Activated CD4-positive, alpha-beta T cell treated with anti-CD3 and anti-CD28 coated beads for 1 hour (primary cell): ENCODE results near the gene IQCH.
"Not testable (repeated sequence)": the region's sequence is repeated elsewhere in the genome, so short reads cannot be mapped to it uniquely, and the experiment has no call there.

Source experiments
- DNase-seq: peaks from one replicate; pipeline ENCODE4 v3.0.0-alpha.2; 2020

The IQCH gene

DNA sequence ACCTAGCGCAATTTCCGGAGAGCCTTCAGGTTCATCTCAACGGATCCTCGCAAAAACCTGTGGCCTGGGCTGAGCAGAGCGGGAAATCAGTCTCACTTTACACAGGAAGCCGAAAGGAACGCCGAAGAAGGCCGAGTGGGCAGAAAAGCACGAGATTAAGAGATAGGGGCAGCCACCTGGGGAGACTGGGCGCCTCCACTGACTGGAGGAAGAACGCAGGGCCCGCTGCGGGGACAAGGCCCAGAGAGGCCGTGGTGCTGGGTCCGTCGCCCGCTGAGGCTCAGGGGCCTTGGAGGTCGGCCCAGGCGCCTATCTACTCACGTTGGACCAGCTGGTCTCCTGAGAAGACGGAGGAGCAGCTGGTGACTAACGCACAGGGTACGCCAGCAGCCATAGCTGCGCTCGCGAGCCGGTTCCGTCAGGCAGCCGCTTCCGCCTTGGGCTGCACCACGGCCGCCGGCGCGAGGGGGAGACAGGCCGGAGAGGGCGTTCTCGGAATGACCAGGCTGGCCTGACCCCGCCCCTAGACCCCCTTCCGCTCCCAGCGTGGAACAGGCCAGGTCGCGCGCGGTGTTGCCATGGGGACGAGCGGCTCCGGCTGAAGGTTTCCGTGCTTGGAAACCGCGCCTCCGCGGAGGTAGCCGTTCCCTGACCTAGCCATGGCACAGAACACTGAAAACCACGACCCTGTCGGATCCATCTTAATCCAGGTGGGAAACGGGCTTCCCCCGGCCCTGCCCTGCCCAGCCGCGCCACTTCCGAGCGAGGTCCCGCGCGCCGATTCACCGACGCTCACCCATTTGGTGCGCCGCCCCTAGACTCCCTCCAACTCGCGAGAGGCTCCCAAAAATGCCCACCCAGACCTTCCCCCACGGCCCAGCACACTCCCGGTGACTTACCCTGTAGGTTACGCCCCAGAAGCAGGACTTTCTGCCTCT is at the start of gene IQCH, which contains the start of gene AAGAB:
Gene IQCH (plus strand): TSS at position 549 of the 938 bp plus-strand sequence. CDS start 111 bp downstream, at position 660.
Gene AAGAB (minus strand): TSS at position 424 of the 938 bp plus-strand sequence. CDS start 30 bp downstream, at position 394.
- DNase-seq: peak; percentile 95

DNA sequence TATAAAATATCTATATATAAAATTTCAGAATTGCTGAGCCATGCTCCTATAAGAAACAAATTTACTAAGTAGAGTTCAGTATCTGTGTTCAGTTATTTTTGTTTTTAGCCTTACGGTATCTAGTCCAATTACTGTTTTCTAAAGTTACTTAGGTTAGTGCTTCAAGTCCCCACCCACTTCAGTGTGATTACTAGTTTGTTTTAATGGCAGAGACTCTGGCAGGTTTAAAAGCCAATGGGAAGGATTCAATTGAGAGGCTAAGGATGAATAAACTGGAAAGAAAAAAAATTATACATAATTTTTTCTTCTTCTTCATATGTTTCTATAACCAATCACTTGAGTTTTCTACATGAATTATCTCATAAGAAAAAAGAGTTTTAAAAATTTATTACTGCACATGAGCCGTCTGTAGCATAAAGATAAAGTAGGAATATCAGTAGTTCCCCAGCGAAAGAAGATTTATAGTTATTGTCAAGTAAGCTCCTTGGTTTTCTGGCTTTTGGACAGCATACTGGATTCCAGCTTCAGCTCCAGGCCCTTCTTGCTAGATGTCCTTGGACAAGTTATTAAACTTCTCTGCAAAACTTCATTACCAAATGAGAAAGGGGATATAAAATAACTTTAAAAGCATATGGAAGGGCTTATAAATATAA is 46.9 kb upstream of the IQCH start:
- DNase-seq: no peak

DNA sequence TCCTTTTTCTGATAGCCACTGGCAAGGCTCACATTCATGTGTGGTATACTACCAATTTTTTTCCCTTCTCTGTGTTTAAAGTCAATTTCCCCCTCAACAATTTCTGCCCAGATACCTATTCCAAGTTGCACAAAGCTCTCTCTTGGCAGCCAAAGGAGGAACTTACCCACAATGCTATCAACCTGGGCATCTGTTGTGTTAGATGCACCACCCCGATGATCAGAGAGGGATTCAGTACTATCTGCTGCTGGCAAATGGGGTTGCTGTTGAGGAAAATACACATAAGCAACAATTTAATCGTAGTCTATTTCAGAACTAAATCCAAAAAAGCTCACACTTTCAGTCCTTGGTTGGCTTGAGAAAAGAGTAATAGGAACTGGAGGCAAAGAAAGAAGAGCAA is 46.2 kb upstream of the IQCH start:
- DNase-seq: no peak

DNA sequence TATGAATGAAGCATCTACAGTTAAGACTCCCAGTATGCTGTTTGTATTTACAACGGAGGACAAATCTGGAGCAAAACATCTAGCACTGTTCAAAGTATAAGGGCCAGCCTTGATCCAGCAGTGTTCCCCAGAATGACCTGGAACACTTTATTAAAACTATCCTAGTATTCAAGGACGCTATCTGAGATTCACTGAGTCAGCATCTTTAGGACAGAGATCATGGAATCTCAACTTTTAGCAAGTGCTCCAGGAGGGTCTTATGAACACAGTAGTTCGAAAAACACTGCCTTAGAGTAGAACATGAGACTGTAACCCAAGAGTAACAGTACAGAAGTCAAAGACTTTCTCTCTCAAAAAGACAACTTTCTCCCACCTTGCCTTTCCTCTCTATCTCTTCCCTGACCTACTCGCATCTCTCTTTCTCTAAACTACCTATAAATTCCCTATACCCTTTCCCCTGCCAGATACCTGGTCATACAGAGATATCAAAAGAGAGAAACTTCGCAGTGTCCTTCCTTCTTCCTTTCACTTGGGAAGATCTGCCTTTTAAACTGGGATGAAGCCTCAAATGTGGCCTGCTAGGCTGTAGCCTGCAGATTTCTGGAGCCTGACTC is 43.9 kb upstream of the IQCH start:
- no peak for DNase-seq

DNA sequence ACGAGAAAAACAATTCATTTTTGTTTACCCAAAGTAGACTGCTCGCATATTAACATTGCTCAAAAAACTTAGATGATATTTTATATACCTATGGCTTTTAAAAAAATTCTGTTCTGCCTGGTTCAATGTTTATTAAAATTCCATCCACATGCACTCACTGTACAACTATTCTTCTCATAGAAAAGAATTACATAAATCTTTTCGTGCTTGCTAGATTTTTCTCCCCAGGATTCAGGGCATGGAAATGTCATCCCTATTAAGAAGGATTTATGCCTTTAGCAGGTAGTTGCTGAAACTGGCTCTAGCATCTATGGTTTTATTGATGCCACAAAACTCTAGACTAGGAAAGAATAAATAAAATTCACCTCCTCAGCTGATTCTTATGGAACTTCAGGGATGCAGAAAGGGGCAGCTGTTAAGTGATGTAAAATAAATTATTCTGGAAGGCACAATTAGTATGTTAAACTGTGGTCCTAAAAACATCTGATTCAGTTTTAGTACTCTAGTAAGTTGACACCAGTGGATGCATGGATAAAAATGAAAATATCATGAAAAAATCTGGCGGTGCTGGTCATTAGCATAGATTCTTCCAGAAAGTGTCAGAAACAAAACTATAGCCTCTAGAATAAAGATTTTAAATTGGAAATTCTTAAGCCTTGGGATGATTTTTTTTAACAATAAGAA is 41.8 kb upstream of the IQCH start:
- DNase-seq: no peak

DNA sequence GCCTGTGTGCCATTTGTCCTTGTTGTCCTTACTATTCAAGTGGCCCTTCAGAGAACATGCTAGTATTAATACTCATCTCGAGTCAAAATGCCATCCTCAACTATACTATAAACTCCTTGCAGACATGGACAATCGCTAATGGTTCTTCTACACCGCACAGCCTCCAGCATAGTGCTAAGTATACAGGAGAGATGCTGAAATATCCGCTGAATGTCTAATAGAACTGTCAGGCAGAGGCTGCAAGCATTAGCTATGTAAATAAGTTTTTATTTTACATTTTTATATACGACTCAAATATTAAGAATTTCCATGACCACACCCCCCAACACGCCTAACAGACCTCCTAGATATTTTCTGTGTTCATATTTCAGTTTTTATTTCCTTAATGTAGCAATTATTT is 39.5 kb upstream of the IQCH start:
- DNase-seq: no peak

DNA sequence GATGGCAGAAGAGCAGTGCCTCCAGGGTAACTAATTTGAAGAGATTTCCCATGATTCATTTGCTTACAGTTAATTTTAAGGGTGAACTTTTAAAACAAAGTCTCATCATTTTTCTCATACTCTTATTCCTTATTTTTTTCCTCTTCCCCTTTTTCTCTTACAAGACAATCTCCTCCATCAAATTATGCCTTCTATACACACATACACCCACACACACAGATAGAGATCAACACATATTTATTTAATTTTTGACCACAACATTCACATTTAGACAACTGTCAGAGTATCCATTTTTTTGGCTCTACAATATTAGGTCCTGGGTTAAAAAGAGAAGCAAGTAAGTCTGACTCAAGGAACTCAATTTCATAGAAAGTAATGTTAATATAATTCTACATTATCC is 37.7 kb upstream of the IQCH start:
- DNase-seq: no peak

DNA sequence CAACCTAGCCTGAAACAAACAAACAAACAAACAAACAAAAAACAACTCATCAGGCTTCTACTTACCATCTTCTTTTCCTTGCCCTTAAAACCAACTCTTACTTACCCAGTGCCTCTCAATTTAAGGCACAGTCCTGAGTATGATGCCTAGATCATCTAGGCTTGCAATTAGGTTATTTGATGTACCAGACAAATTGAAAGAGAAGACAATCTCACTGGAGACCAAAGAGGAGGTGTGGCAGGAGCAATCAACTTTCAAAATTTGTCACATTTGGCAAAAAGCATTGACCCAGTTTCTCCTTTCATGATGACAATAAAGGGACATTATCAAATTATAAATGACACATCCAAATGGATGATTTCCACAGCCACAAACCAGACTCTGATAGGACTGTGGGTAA is 36.2 kb upstream of the IQCH start:
- DNase-seq: no peak

DNA sequence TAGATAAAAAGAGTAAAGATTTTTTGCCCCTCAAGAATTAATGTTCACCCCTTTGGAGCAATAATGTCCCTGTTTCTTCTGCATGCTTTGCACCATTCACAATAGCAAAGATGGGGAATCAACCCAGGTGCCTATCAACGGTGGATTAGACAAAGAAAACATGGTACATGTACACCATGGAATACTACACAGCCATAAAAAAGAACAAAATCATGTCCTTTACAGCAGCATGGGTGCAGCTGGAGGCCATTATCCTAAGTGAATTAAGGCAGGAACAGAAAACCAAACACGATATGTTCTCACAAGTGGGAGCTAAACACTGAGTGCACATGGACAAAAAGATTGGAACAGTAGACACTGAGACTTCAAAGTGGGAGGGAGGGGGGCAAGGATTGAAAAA is 35.3 kb upstream of the IQCH start:
- DNase-seq: no peak

DNA sequence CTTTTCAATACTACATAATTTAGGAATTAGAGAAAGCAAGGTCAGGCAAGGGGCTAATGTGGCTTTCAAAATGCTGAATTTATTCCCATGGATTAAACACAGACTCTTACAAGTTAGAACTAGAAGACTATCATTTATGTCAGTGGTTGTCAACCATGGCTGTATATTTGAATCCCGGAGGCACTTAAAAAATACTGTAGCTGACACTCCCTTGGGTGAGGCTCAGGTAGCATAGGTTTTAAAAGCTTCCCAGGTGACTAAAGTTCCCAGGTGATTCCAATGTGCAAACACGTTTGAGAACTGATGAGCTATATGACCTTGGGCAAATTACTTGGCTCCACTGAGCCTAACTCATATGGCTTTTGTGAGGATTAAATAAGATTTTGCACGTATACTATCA is 29.7 kb upstream of the IQCH start:
- DNase-seq: no peak

DNA sequence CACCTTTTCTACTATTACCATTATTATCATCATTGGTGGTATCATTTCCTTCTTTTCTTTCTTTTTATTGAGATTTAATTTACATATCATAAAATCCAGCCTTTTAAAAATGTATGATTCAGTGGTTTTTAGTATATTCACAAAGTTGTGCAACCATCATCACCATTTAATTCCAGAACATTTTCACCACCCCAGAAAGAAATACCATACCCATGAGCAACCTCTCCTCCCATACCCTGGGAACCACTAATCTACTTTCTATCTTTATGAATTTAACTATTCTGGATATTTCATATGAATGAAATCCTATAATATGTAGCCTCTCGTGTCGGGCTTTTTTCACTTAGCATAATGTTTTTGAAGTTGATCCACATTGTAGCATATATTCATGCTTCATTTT is 29.2 kb upstream of the IQCH start:
- DNase-seq: no peak

DNA sequence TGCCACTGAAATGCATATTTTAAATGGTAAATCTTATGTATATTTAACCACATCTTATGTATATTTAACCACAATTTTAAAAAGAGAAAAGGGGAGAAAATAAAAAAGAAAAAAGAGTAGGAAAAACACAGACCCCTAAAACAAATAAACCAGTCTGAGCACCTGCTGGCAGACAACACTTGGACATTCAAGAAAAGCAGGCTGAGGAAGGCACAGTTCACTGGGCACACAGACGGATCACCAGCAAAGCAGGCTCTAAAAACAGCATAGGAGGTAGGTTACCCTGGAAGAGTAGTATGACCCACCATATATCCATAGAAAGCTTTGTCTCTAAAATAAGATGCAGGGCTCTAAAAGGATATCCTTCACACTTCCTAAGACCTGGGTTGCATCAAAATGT is 27.2 kb upstream of the IQCH start:
- no peak for DNase-seq

DNA sequence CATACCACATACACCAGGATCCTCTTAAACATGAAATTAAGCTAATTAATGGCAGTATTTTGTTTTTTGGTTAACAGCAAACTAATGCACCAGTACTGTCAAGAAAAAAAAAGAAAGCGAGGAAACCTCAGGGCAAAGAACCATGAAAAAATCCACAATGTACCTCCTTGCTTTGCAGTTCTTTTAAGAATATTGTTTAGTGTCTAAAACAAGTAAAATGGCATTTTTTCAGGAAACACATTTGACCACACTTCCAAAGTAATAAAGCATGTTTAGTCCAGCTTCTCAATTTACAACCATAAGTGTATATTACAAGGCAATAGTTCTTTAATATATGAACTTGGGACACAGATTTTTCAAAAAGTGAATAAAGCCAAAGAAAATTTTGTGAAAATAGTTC is 26.7 kb upstream of the IQCH start:
- DNase-seq: no peak

DNA sequence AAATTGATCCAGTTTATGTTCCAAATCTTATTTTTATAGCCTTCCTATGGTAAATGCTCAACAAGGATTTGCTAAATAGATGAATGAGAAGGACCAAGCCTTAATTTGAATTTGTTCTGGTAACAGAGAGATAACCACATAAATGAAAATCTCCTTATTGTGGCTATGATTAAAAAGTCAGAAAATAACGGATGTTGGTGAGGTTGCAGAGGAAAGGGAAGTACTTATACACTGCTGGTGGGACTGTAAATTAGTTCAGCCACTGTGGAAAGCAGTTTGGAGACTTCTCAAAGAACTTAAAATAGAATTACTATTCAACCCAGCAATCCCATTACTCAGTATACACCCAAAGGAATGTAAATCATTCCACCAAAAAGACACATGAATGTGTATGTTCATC is 26.3 kb upstream of the IQCH start:
- DNase-seq: no peak

DNA sequence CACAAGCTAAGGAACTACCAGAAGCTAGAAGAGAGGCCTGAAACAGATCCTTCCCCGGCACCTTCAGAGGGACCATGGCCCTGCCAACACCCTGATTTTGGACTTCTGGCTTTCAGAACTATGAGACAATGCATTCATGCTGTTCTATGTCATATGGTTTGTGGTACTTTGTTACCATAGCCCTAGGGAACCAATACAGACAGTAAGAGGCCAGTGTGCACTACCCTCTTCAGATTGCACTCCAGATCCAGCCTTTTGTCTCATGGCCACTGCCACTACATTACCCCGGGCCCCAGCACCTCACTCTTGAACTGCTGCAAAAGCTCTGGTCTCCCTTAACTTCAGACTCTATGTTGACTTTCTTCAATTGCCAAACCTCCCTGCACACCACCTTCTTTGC is 24.1 kb upstream of the IQCH start:
- no peak for DNase-seq

DNA sequence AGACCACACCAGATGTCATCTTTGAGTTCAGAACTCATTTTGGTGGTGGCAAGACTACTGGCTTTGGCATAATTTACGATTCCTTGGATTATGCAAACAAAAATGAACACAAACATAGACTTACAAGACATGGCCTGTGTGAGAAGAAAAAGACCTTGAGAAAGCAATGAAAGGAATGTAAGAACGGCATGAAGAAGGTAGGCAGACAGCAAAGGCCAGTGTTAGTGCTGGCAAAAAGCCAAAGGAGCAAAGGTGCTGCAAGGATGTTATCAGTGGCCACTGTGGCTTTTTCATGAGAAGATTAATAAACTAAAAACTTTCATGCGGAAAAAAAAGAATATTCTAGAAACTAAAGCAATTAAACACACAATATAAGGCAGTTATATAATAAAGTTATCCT is 22.0 kb upstream of the IQCH start:
- DNase-seq: no peak

DNA sequence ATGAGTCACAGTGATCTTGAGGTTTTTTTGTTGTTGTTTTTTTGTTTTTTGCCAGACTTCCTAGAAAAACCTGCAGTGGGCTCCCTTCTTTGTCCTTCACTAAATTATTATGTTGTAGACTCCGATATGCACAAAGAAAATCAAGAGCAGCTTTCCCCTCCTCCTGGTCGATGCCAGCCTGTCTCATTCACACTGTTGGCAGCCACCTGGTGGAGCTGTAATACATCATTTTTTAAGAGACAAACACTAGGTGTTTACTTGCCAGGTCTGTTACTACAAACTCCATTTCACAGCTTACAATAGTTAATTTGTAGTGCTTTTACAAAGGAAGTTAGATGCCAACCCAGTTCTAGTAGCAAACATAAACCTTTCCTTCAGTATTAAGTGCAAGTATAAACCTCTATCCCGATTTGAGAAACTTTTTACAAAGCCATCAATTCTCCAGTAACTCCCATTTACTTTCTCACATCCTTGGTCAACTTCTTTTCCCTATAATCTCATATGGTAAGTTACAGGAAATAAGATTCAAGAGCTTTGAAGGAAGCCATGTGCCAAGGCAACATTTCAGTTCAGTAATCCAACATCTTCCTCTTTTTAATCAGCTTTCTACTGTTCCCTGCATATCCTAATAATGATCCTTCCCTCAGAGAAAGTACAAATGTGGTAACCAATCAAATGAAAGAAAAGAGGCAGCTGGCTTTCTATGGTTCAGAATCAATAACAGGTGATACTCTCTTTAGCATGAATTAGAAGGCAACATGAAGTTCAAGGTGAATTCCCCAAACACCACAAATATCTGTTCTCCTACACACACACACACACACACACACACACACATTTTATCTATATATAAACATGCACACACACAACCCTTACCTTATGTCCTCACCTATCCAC is 14.1 kb upstream of the IQCH start:
- no peak for DNase-seq

DNA sequence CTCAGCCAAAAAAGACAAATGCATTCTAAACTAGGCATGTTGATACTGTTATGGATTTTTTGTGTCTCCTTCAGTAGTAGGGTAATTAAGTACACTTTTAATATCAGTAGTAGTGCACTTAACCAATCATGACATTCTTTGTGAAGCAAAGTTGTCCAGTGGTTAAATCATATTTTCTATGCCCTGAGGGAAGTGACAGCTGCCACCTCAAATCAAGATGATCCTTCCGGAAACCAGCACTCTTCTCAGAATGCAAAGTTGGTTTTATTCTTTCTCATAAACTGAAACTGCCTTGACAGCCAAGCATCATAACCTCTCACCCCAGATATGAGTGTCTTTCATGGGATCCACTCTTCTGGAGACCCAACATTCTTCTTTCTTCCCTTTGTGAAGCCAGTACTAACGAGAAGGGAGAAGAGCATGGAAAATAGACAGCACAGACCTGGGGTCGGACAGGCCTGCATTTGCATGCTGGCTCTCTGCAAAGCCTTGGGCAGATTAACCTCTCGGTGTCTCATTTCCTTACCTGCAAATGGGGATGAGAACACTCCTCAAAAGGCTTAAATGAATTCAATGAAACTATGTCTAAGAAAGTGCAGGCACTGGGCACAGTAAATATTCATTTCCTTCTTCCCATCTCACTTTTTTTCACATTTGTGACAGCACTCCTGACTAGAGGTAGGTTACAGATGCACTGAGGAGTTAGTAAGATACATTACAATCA is 13.3 kb upstream of the IQCH start:
- DNase-seq: no peak

DNA sequence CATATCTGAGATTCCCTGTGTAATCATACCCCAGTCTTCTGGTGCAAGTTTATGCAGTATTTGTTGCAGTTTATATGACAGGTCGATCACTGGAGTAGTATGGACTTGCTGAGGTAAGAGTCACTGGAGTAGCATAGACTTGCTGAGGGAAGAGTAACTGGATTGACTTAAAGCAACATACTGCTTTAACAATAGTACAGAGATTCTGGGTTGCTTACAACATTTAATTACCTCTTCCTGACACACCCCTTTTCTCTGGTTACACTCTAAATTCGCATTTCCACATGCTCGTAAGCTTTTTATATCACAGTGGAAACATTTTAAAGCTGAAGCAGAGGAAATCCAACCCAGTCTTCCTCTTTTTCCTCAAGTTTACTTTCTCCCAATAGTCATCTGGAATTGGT is 11.9 kb upstream of the IQCH start:
- DNase-seq: no peak

DNA sequence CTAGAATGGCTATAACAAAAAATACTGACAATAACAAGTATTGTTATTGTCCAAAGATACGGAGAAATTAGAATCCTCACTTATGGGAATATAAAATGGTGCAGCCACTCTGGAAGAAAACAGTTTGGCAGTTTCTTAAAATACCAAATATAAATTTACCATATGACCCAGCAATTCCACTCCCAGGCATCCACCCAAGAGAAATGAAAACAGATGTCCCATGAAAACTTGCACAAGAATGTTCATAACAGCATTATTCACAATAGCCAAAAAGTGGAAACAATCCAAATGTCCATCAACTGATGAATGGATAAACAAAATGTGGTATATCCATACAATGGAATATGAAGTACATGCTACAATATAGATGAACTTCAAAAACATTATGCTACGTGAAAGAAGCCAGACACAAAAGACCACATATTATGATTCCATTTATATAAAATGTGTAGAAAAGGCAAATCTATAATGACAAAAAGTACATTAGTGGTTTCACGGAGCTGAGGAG is 9.6 kb upstream of the IQCH start:
- DNase-seq: no peak

DNA sequence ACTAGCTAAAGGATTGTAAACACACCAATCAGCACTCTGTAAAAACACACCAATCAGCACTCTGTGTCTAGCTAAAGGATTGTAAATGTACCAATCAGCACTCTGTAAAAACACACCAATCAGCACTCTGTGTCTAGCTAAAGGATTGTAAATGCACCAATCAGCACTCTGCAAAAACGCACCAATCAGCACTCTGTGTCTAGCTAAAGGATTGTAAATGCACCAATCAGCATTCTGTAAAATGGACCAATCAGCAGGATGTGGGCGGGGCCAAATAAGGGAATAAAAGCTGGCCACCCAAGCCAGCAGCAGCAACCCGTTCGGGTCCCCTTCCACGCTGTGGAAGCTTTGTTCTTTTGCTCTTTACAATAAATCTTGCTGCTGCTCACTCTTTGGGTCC is 8.0 kb upstream of the IQCH start:
- not testable (repeated sequence) for DNase-seq
